CD1c-positive myeloid dendritic cell (primary cell): ENCODE measurements around the gene SGSM1.

Experiments
- DNase-seq: peaks from one replicate; pipeline ENCODE4 v3.0.0-alpha.2; 2016; ENCODE audit errors: extremely low spot score

SGSM1 gene, protein sequence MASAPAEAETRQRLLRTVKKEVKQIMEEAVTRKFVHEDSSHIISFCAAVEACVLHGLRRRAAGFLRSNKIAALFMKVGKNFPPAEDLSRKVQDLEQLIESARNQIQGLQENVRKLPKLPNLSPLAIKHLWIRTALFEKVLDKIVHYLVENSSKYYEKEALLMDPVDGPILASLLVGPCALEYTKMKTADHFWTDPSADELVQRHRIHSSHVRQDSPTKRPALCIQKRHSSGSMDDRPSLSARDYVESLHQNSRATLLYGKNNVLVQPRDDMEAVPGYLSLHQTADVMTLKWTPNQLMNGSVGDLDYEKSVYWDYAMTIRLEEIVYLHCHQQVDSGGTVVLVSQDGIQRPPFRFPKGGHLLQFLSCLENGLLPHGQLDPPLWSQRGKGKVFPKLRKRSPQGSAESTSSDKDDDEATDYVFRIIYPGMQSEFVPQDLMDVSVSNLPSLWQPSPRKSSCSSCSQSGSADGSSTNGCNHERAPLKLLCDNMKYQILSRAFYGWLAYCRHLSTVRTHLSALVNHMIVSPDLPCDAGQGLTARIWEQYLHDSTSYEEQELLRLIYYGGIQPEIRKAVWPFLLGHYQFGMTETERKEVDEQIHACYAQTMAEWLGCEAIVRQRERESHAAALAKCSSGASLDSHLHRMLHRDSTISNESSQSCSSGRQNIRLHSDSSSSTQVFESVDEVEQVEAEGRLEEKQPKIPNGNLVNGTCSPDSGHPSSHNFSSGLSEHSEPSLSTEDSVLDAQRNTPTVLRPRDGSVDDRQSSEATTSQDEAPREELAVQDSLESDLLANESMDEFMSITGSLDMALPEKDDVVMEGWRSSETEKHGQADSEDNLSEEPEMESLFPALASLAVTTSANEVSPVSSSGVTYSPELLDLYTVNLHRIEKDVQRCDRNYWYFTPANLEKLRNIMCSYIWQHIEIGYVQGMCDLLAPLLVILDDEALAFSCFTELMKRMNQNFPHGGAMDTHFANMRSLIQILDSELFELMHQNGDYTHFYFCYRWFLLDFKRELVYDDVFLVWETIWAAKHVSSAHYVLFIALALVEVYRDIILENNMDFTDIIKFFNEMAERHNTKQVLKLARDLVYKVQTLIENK

DNA sequence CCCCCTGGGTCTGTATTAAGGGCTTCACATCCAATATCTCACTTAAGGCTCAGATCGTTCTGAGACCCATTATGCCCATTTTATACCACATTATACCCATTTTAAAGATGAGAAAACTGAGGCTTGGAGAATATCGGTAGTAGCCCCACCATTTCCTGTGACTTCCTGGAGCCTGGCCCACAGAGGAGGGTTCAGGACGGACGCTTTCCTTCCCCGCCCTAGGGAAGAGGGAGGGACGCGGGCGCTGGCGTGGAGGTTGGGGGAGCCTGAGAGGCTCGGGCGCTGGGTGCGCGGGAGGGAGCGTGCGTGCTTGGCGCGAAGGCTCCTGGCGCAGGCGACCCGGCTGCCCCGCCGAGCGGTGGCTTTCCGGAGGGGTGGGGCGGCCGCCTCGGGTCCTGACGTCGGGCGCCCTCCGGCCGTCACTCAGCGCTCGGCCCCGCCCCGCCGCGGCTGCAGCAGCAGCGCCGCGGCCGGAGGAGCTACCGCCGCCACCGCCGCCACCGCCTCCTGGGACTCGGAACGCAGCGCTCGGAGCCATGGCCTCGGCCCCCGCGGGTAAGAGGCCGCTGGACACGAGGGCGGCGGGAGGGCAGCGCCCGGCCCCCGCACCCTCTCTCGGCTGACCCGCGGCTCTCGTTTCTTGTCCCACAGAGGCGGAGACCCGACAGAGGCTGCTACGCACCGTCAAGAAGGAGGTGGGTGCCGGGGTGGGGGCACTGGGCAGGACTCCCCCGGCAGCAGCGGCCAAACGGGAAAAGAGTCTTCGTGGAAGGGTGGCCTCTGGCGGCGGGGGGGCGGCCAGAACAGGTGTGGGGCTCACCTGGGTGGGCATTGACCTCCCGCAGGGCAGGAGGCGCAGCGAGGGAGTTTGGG is at the start of gene SGSM1:
SGSM1 (plus strand) TSS at position 422 of the 873 bp plus-strand sequence; CDS start at position 537, 115 bp downstream.
- DNase-seq: peak; percentile 79

GRCh38 chr22:24758164-24758799 is 47.7 kb upstream of the SGSM1 start:
- peak; percentile 71 for DNase-seq

- DNase-seq: no peak
Observed at GRCh38 chr22:24759765-24760164, 46.2 kb upstream of the SGSM1 start.

DNA sequence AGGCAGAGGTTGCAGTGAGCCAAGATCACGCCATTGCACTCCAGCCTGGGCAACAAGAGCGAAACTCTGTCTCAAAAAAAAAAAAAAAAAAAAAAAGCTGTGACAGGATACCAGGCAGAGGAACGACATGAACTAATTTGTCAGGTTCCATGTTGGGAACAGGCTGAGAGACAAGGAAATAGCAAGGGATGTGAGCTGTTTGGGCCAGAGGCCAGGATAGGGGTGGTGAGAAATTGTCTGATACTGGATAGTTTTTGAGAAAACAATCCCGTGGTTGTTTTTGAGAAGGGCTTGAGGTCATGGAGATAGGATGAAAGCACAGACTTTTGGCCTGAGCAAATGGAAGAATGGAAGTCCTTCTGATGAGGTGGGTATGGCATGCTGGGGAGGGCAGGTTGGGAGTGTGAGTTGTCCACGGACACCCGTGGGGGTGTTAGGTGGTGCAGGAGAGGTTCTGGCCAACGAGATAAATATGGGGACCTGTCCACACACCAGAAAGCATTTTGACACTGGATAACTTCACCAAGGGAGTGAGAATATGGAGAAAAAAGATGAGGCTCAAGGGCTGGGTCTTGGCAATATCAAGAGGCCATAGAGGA is 45.2 kb upstream of the SGSM1 start:
- no peak for DNase-seq

DNA sequence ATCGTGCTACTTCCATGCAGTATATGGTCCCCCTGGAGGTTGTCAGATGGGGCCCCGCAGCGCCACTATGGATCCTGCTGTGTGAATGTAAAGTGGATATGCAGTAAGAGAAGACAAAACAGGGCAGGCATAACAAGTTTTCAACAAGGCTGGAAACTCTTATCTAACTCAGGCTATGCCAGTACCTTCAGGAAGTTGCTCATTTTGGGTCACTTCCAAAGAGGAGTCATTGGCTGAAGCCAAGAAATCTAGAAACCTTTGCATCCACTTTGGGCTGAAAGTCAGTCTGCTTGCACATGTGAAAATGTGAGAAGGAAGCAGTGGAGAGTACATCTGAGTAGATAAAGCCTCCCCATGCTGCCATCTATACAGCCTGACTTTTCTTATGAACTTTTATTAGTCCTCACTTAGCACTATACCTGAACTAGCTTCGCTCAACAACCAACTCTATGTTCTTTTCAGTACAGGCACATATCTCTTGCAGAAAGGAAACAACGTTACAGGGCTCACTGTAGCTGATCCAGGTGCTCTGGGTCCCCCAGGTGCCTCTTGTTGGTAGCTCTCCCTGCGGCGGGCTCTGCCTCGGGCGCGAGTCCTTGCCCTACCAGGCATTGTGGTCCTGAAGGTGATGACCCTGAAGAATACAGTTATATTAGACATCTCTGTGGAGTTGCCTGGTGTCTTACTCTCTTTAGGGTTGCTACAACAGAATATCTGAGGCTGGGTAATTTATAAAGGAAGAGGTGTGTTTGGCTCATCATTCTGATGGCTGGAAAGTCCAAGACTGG is 43.9 kb upstream of the SGSM1 start:
- DNase-seq: no peak

- no peak for DNase-seq
Observed at GRCh38 chr22:24763872-24764485, 42.0 kb upstream of the SGSM1 start.

- no peak for DNase-seq
Observed at GRCh38 chr22:24765166-24765565, 40.8 kb upstream of the SGSM1 start.

DNA sequence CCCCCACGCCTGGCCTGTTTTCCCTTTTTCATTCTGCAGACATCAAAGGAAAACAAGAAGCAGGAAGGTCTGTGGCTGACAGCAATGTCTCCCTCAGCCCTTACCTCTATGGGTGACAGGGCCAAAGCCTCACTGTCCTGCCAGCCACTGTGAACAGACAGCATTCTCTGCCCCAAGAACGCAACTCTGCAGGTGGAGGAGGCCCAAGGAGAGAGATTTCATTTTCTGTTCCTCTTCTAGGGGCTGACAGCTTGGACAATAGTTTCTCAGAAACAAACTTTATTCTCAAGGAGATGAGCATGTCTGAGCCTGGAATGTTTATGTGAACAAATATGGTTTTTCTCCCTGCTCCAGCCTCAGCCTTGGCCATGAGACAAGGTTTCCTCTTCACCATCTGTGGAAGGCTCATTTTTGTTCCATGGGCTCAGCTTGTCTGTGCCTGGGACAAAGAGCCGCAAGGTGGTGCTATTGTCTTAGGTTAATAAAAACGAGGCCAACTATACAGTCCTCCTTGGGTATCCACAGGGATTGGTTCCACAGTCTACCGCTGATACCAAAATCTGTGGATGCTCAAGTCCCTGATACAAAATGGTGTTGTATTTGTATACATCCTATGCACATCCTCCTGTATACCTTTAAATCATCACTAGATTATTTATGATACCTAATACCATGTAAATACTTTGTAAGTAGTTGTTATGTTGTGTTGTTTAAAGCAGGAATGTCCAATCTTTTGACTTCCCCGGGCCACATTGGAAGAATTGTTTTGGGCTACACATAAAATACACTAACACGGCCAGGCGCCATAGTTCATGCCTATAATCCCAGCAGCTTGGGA is 37.3 kb upstream of the SGSM1 start:
- DNase-seq: peak; percentile 19

GRCh38 chr22:24772493-24773220 is 33.4 kb upstream of the SGSM1 start:
- DNase-seq: no peak

- no peak for DNase-seq
Observed at GRCh38 chr22:24775769-24776492, 30.1 kb upstream of the SGSM1 start.

- no peak for DNase-seq
Observed at GRCh38 chr22:24776525-24776924, 29.5 kb upstream of the SGSM1 start.

DNA sequence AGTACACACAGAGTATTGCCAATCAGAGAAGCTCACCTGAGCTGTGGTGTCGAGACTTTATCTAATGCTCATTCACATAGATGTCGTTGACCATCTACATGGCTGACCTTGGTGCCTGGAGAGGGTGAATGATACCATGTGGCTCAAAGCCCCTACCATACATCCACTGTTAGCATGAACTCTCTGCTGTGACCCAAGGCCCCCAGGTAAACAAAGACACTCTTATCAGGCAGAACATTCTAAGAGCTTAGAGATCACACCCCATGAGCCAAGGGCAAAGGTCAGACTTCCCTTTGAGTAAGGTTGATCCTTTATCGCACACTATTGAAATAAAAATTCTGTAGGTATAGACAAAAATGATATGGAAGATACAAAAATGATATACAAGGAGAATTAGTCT is 16.5 kb upstream of the SGSM1 start:
- DNase-seq: no peak

GRCh38 chr22:24791362-24791761 is 14.6 kb upstream of the SGSM1 start:
- no peak for DNase-seq

- DNase-seq: no peak
Observed at GRCh38 chr22:24796056-24796455, 10.0 kb upstream of the SGSM1 start.

DNA sequence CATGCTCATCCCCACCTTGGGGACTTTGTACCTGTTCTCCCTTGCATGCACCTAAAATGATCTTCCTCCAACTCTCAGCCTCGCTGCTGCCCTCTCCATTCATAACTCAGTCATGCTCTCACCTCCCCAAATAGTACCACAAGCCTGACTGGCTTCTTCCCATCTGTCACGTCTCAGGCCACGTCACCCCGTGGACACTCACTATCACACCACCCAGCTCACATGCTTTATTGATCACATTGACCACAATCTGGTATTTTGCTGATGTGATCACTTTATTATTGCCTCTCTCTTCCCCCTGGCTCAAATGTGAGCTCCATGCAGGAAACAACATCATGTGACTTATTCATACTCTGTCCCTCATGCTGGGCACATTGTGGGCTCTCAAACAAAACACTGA is 9.2 kb upstream of the SGSM1 start:
- no peak for DNase-seq

DNA sequence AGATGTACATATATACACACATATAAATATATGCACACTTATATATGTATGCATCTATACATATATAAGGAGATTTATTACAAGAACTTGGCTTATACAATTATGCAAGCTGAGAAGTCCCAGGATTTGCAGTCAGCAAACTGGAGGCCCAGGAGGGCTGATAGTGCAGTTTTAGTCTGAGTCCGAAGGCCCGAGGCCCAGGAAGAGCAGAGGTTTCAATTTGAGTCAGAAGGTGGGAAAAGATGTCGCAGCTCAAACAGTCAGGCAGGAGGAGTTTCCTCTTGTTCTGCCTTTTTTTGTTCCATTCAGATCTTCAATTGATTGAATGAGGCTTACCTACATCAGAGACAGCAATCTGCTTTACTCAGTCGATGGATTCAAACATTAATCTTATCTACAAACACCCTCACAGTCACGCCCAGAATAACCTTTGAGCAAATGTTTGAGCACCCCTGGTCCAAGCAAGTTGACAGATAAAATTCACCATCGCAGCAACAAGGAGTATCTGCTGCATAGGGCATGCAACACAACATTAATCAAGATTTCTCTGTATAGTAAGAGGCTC is 4.0 kb upstream of the SGSM1 start:
- DNase-seq: no peak
